Activated CD8-positive, alpha-beta memory T cell treated with anti-CD3 and anti-CD28 coated beads for 4 hours (primary cell): ENCODE data around the gene SPON1.

Experiments
- DNase-seq, 2 donors: peaks; one replicate each; pipeline ENCODE4 v3.0.0-alpha.2; 2020; ENCODE audit warnings: low read depth in 2 of 2

The SPON1 gene

GRCh38 chr11:14186046-14186775, 223.7 kb downstream of the SPON1 start:
- no peak for DNase-seq

GRCh38 chr11:14189874-14190273, 227.4 kb downstream of the SPON1 start:
- DNase-seq = no peak

- no peak for DNase-seq
These were observed 228.7 kb downstream of the SPON1 start for GRCh38 chr11:14190992-14191778.

- no peak for DNase-seq
These were observed 231.1 kb downstream of the SPON1 start for GRCh38 chr11:14193644-14194043.

GRCh38 chr11:14202251-14203196, 240.0 kb downstream of the SPON1 start:
- no peak for DNase-seq

- no peak for DNase-seq
These were observed 240.8 kb downstream of the SPON1 start for GRCh38 chr11:14203321-14203720.

- no peak for DNase-seq
These were observed 250.5 kb downstream of the SPON1 start for GRCh38 chr11:14212986-14213385.

- DNase-seq = no peak
These were observed 256.2 kb downstream of the SPON1 start for GRCh38 chr11:14218728-14219127.

- DNase-seq = no peak
These were observed 261.2 kb downstream of the SPON1 start for GRCh38 chr11:14223636-14224288.

GRCh38 chr11:14224395-14224794, 261.9 kb downstream of the SPON1 start:
- DNase-seq = no peak

GRCh38 chr11:14225666-14226065, 263.1 kb downstream of the SPON1 start:
- no peak for DNase-seq

- DNase-seq = no peak
These were observed 265.8 kb downstream of the SPON1 start for GRCh38 chr11:14228356-14228755.

GRCh38 chr11:14229472-14229871, 266.9 kb downstream of the SPON1 start:
- DNase-seq = no peak

GRCh38 chr11:14230407-14230806, 267.9 kb downstream of the SPON1 start:
- DNase-seq = no peak

- no peak for DNase-seq
These were observed 270.1 kb downstream of the SPON1 start for GRCh38 chr11:14232652-14233051.

GRCh38 chr11:14234446-14234845, 271.9 kb downstream of the SPON1 start:
- DNase-seq = no peak

GRCh38 chr11:14235701-14236100, 273.2 kb downstream of the SPON1 start:
- no peak for DNase-seq

- no peak for DNase-seq
These were observed 275.0 kb downstream of the SPON1 start for GRCh38 chr11:14237444-14237961.

GRCh38 chr11:14240221-14240620, 277.7 kb downstream of the SPON1 start:
- DNase-seq = no peak

- DNase-seq = no peak
These were observed 278.4 kb downstream of the SPON1 start for GRCh38 chr11:14240951-14241350.

GRCh38 chr11:14242187-14242586, 279.7 kb downstream of the SPON1 start:
- DNase-seq = no peak
